MM.1S (cell line): ENCODE results near the gene GPR176.

Source experiments
- DNase-seq: peaks from one replicate; pipeline ENCODE4 v3.0.0-alpha.2; 2015
- H2AFZ ChIP-seq: fragments of 300-600 bp; sonication (generic); 2 replicates; pipeline ENCODE4 v1.6.0; 2016; ENCODE audit warnings: antibody characterized with exemption, low read length
- H3F3A ChIP-seq: fragments of 300-600 bp; sonication (generic); 2 replicates; pipeline ENCODE4 v1.6.1; 2016; ENCODE audit warnings: mild to moderate bottlenecking, antibody characterized with exemption, low read length, moderate library complexity, mixed read lengths; ENCODE audit not compliant: insufficient read depth
- H3K27ac ChIP-seq: fragments of 300-600 bp; sonication (generic); 2 replicates; pipeline ENCODE4 v1.5.1; 2016; ENCODE audit warnings: mild to moderate bottlenecking, low read length
- H3K27me3 ChIP-seq: fragments of 300-600 bp; sonication (generic); replicated peaks from 2 replicates; pipeline ENCODE4 v1.6.0; 2016; ENCODE audit warnings: low read length; ENCODE audit not compliant: insufficient read depth
- H3K36me3 ChIP-seq: fragments of 300-600 bp; sonication (generic); replicated peaks from 2 replicates; pipeline ENCODE4 v1.6.1; 2016; ENCODE audit warnings: mild to moderate bottlenecking, low read length, mixed read lengths; ENCODE audit not compliant: insufficient read depth
- H3K4me1 ChIP-seq: fragments of 300-600 bp; sonication (generic); 2 replicates; pipeline ENCODE4 v1.6.1; 2016; ENCODE audit warnings: low read length, mixed read lengths
- H3K4me2 ChIP-seq: fragments of 300-600 bp; sonication (generic); 2 replicates; pipeline ENCODE4 v1.6.0; 2016; ENCODE audit warnings: low read depth, low read length
- H3K4me3 ChIP-seq: fragments of 300-600 bp; sonication (generic); 2 replicates; pipeline ENCODE4 v1.5.1; 2016; ENCODE audit warnings: low read length, mixed read lengths
- H3K79me2 ChIP-seq: fragments of 300-600 bp; sonication (generic); 2 replicates; pipeline ENCODE4 v1.6.1; 2016; ENCODE audit warnings: mixed run types, low read length, mixed read lengths
- H3K9ac ChIP-seq: fragments of 300-600 bp; sonication (generic); 2 replicates; pipeline ENCODE4 v1.6.1; 2016; ENCODE audit warnings: low read length, mixed read lengths
- H3K9me2 ChIP-seq: fragments of 300-600 bp; sonication (generic); replicated peaks from 2 replicates; pipeline ENCODE4 v1.6.1; 2016; ENCODE audit warnings: mild to moderate bottlenecking, low read length, mixed read lengths; ENCODE audit not compliant: insufficient read depth
- H3K9me3 ChIP-seq: fragments of 300-600 bp; sonication (generic); replicated peaks from 2 replicates; pipeline ENCODE4 v1.6.1; 2016; ENCODE audit warnings: mild to moderate bottlenecking, low read length, mixed read lengths; ENCODE audit not compliant: insufficient read depth
- H4K20me1 ChIP-seq: fragments of 300-600 bp; sonication (generic); 2 replicates; pipeline ENCODE4 v1.6.1; 2016; ENCODE audit warnings: mild to moderate bottlenecking, low read length, moderate library complexity, mixed read lengths; ENCODE audit not compliant: insufficient read depth
- EZH2 ChIP-seq: fragments of 300-600 bp; sonication (generic); optimal IDR thresholded peaks from 2 replicates; pipeline ENCODE3; 2017; ENCODE audit warnings: low read depth, mild to moderate bottlenecking, antibody characterized with exemption, low read length, mixed read lengths
- EZH2phosphoT487 ChIP-seq: fragments of 300-600 bp; sonication (generic); IDR thresholded peaks from 2 replicates; pipeline ENCODE4 v1.6.1; 2018; ENCODE audit warnings: antibody characterized with exemption, low read length
- TF ChIP-seq, protein P1 (sequence below): fragments of 300-600 bp; sonication (generic); IDR thresholded peaks from 2 replicates; pipeline ENCODE4 v1.5.1; 2016; ENCODE audit warnings: antibody characterized with exemption, low read length, mixed read lengths

GPR176 gene

DNA sequence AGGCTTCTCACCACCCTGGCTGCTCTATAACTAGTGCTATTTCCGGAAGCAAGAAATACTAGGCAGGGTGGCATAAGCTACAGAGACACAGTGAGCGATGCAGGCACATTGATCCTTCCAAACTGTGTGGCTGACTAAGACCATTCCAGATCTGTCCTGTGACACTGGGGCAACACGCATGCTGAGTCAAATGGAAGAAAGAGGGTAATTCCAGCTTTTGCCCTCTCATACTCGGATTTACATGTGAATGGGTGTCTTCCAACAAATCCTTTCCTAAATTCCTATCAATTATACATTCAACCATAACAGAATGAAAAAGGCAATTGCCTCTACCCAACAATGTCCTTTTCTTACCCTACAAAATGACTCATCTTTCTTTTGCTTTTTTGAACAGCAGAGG lies 142.6 kb downstream of the GPR176 start:
- Histone ChIP-seq H3K9ac (no peak overlapping the region), H3K36me3 (no peaks in the 10 kb centered on the region), H3K4me2 (no peak overlapping the region), H3K4me1 (peaks cover 4% of the 10 kb centered on the region; the same call in 1 of the 2 replicates), H3F3A (peaks cover 5% of the 10 kb centered on the region; the same call in 1 of the 2 replicates), H2AFZ (no peak overlapping the region), H3K9me2 (no peaks in the 10 kb centered on the region), H3K4me3 (no peak overlapping the region), H3K9me3 (no peaks in the 10 kb centered on the region), H3K79me2 (no peaks in the 10 kb centered on the region), H4K20me1 (no peaks in the 10 kb centered on the region), H3K27me3 (no peaks in the 10 kb centered on the region), H3K27ac (no peak overlapping the region)
- TF ChIP-seq, protein P1, sequence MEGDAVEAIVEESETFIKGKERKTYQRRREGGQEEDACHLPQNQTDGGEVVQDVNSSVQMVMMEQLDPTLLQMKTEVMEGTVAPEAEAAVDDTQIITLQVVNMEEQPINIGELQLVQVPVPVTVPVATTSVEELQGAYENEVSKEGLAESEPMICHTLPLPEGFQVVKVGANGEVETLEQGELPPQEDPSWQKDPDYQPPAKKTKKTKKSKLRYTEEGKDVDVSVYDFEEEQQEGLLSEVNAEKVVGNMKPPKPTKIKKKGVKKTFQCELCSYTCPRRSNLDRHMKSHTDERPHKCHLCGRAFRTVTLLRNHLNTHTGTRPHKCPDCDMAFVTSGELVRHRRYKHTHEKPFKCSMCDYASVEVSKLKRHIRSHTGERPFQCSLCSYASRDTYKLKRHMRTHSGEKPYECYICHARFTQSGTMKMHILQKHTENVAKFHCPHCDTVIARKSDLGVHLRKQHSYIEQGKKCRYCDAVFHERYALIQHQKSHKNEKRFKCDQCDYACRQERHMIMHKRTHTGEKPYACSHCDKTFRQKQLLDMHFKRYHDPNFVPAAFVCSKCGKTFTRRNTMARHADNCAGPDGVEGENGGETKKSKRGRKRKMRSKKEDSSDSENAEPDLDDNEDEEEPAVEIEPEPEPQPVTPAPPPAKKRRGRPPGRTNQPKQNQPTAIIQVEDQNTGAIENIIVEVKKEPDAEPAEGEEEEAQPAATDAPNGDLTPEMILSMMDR = no peak
- no peak for TF ChIP-seq EZH2
- no peak for TF ChIP-seq EZH2phosphoT487
- no peak for DNase-seq

DNA sequence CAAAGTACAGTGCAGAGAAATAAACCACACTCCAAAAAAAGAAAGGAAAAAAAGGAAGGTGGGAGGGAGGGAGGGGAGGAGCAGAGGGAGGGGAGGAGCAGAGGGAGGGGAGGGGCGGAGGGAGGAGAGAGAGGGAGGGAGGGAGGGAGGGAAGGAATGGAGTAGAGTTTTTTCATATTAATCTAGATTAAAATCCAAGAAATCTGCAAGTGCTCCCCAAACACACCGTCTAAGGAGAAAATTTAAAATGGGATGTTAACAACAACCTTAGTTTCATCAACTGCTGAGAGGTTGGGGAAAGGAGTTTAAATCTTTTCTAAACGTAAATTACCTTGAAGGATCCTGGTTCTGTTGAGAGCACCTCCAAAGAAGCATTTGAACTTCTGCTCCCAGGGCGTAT lies 144.0 kb downstream of the GPR176 start:
- peaks cover 14% of the 10 kb centered on the region; the same call in 1 of the 2 replicates for H3F3A ChIP-seq
- H3K27ac ChIP-seq = no peak overlapping the region

DNA sequence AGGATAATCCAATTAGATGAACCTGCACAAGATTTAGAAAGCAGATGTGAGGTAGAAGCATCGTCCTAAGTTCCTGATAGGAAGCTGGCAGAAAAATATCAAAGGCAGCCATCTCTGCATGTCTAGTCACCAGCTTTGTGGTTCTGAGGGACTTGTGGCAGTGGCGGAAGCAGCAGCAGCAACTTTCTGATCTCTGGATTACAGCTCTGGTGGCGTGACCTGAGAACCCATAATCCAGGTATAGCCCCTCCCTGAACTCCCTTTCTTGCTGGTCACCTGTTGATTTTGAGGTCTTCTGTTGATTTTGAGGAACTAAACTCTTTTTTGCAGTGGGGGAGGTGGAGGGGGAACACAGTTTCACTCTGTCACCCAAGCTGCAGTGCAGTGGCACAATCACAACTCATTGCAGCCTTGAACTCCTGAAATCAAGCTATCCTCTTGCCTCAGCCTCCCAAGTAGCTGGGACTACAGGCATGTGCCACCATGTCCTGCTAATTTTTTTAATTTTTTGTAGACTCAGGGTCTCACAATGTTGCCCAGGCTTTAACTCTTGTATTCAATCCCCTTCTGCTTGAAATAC lies 145.3 kb downstream of the GPR176 start:
- DNase-seq = peak; percentile 67
- Histone ChIP-seq H4K20me1 (no peaks in the 10 kb centered on the region), H3K27me3 (no peaks in the 10 kb centered on the region), H3K4me3 (no peak overlapping the region), H3K9me3 (no peaks in the 10 kb centered on the region), H2AFZ (peak overlapping the region; percentile 17), H3K27ac (peak overlapping the region; percentile 45; the same call in 1 of the 2 replicates), H3K9me2 (no peaks in the 10 kb centered on the region), H3K4me1 (peaks cover 15% of the 10 kb centered on the region), H3F3A (peaks cover 18% of the 10 kb centered on the region; the same call in 1 of the 2 replicates), H3K9ac (no peak overlapping the region), H3K36me3 (no peaks in the 10 kb centered on the region), H3K4me2 (peak overlapping the region; percentile 41; the same call in 1 of the 2 replicates), H3K79me2 (no peaks in the 10 kb centered on the region)
- no peak for TF ChIP-seq EZH2phosphoT487
- TF ChIP-seq EZH2 = no peak
- TF ChIP-seq, protein P1 = no peak

More for the DNA sequence above, 144.0 kb downstream of the GPR176 start:
- Histone ChIP-seq H3K9ac (no peak overlapping the region), H3K27me3 (no peaks in the 10 kb centered on the region), H3K9me2 (no peaks in the 10 kb centered on the region), H3K9me3 (no peaks in the 10 kb centered on the region), H3K4me2 (no peak overlapping the region), H3K4me3 (no peak overlapping the region), H2AFZ (no peak overlapping the region), H3K36me3 (no peaks in the 10 kb centered on the region), H3K4me1 (peaks cover 9% of the 10 kb centered on the region; the same call in 1 of the 2 replicates), H3K79me2 (no peaks in the 10 kb centered on the region), H4K20me1 (no peaks in the 10 kb centered on the region)
- TF ChIP-seq, protein P1 = no peak
- TF ChIP-seq EZH2 = no peak
- no peak for TF ChIP-seq EZH2phosphoT487
- DNase-seq = no peak
